Measurements from ENCODE around the gene STYX.
"Not testable (repeated sequence)": the region's sequence is repeated elsewhere in the genome, so short reads cannot be mapped to it uniquely, and the experiment has no call there.

The STYX gene

GRCh38 chr14:52729925-52730708 is at the start of gene STYX:
STYX (plus strand) TSS chr14:52730166; CDS start chr14:52730475, 309 bp downstream.
- peak; percentile 100 for DNase-seq

GRCh38 chr14:52683985-52684520 is 45.9 kb upstream of the STYX start:
- DNase-seq = no peak

GRCh38 chr14:52686176-52686575 is 43.8 kb upstream of the STYX start:
- DNase-seq = no peak

GRCh38 chr14:52690983-52691760 is 38.8 kb upstream of the STYX start:
- no peak for DNase-seq

- peak; percentile 88 for DNase-seq
These were observed 37.6 kb upstream of the STYX start for GRCh38 chr14:52692248-52692962.

GRCh38 chr14:52693036-52693435 is 36.9 kb upstream of the STYX start:
- DNase-seq = peak; percentile 32

GRCh38 chr14:52693532-52693931 is 36.4 kb upstream of the STYX start:
- DNase-seq = no peak

GRCh38 chr14:52694761-52695480 is 35.0 kb upstream of the STYX start:
- DNase-seq = peak; percentile 85

GRCh38 chr14:52695481-52696091 is 34.4 kb upstream of the STYX start, which contains the start of gene ERO1A:
ERO1A (minus strand) TSS chr14:52695558; CDS start chr14:52695481, 77 bp downstream.
- DNase-seq = peak; percentile 84

- no peak for DNase-seq
These were observed 29.2 kb upstream of the STYX start for GRCh38 chr14:52700701-52701172.

- DNase-seq = no peak
These were observed 28.7 kb upstream of the STYX start for GRCh38 chr14:52701223-52701622.

GRCh38 chr14:52703225-52703624 is 26.7 kb upstream of the STYX start:
- DNase-seq = no peak

GRCh38 chr14:52703664-52704063 is 26.3 kb upstream of the STYX start:
- no peak for DNase-seq

GRCh38 chr14:52706286-52706685 is 23.7 kb upstream of the STYX start:
- peak; percentile 90 for DNase-seq

- DNase-seq = peak; percentile 98
These were observed 23.0 kb upstream of the STYX start, which contains the start of gene PSMC6 for GRCh38 chr14:52706724-52707706. PSMC6 (plus strand) TSS chr14:52707200; CDS start chr14:52707220, 20 bp downstream.

- DNase-seq = no peak
These were observed 18.3 kb upstream of the STYX start for GRCh38 chr14:52711666-52712065.

- DNase-seq = no peak
These were observed 13.8 kb upstream of the STYX start for GRCh38 chr14:52716155-52716554.

GRCh38 chr14:52723514-52724359 is 6.2 kb upstream of the STYX start:
- no peak for DNase-seq

GRCh38 chr14:52724360-52724644 is 5.7 kb upstream of the STYX start:
- DNase-seq = no peak

GRCh38 chr14:52727509-52727908 is 2.5 kb upstream of the STYX start:
- not testable (repeated sequence) for DNase-seq
